Natural killer cell treated with Interleukin-12 subunit alpha and Interleukin-12 subunit beta and Interleukin-15 and Interleukin-18, amount 100 ng/mL, for 72 hours (primary cell): ENCODE results near the gene RAB36. TPM values are rescaled to one million over a fixed set of nuclear protein-coding genes. Genes with fewer than 3 reads are reported as not detected.

Source experiments
- ATAC-seq, 2 donors: fragments of 150-1000 bp; cut with Tn5 transposase in 1 of 2; sonication (Bioruptor Pico), chemical (Tn5 transposase) in 1 of 2; 2 replicates each; pipeline ENCODE4 v1.10.0; 2021
- DNase-seq: peaks from one replicate; pipeline ENCODE4 v3.0.0; 2022; ENCODE audit warnings: low spot score
- H3K27ac Mint-ChIP-seq, 2 donors: 1 replicate in 1 of 2; 2 replicates in 1 of 2; pipeline ENCODE4 v1.8.0; 2022; ENCODE audit warnings: mixed read lengths in 2 of 2, mild to moderate bottlenecking in 1 of 2, moderate library complexity in 1 of 2
- H3K27me3 Mint-ChIP-seq, 2 donors: 1 replicate in 1 of 2; 2 replicates in 1 of 2; pipeline ENCODE4 v1.8.0; 2022; ENCODE audit warnings: mixed read lengths in 2 of 2
- H3K36me3 Mint-ChIP-seq: one replicate; pipeline ENCODE4 v1.8.0; 2022; ENCODE audit warnings: mixed read lengths
- H3K4me1 Mint-ChIP-seq, 2 donors: 1 replicate in 1 of 2; 2 replicates in 1 of 2; pipeline ENCODE4 v1.8.0; 2022; ENCODE audit warnings: low read depth in 2 of 2, mixed read lengths in 2 of 2, mild to moderate bottlenecking in 1 of 2
- H3K4me3 Mint-ChIP-seq: one replicate; pipeline ENCODE4 v1.8.0; 2022; ENCODE audit warnings: mixed read lengths
- H3K9me3 Mint-ChIP-seq: 2 replicates; pipeline ENCODE4 v1.8.0; 2022; ENCODE audit warnings: mixed read lengths
- total RNA-seq, 2 donors: library from RNA; stranded (reverse); gene quantifications; one replicate each; pipeline ENCODE4 v1.2.3, GENCODE V29; 2022

The RAB36 gene
- total RNA-seq, 2 donors from 2014 or later = 2.1 to 2.7 TPM

DNA sequence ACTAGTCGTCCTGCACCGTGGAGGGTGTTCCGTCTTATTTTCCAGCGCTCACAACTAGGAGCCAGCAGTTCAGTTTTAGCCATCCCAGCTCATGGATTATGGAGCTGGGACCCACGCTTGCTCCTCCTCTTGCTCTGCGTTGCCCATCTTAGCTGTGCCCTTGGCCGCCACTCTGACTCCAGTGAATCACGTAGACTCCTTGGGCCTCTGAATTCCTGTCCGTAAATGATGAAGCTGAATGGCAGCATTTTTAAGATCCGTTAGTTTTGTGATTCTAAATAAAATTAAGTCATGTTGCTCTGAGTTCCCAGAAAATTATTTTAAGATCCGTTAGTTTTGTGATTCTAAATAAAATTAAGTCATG lies 58.8 kb downstream of the RAB36 start:
- H3K27ac Mint-ChIP-seq = peak overlapping the region in 1 of 2 donors; percentile 64
- H3K27me3 Mint-ChIP-seq = no peaks in the 10 kb centered on the region
- H3K9me3 Mint-ChIP-seq = no peaks in the 10 kb centered on the region
- no peak for DNase-seq
- peaks cover 7% of the 10 kb centered on the region for H3K36me3 Mint-ChIP-seq
- ATAC-seq = no peak
- peaks cover 16 to 25% of the 10 kb centered on the region in 2 donors for H3K4me1 Mint-ChIP-seq
- H3K4me3 Mint-ChIP-seq = no peak overlapping the region

DNA sequence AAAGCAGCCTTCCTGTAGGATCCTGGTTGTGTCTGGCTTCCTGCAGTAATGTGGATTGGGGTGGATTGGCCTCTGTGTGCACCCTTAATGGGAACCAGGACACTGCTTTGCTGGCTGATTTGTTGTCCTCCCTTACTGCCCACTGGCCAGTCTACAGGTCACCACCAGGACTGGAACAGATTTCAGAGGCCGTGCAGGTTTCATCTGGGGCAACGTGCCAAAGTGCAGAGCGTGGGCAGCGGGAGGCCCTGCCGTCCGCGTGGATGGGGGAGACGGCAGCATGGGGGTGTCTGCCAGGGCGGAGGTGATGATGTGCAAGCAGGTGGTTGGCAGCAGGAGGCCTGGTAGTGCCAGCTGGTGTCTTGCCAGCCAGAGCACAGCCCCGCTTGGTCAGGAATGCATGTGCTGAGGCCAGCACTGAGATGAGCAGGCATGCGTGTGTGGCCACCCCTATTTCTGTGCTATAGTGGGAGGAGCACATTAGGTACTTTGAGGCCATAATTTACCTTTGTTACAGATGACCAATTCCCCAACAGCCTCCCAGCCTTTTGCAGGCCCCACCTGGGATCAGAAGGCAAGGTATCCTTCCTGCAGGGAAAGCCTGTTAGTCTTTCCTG lies 59.4 kb downstream of the RAB36 start:
- ATAC-seq (no peak), DNase-seq (no peak)
- Mint-ChIP-seq H3K4me3 (no peak overlapping the region), H3K27me3 (no peaks in the 10 kb centered on the region), H3K4me1 (peaks cover 16 to 20% of the 10 kb centered on the region in 2 donors), H3K36me3 (peaks cover 7% of the 10 kb centered on the region), H3K9me3 (no peaks in the 10 kb centered on the region), H3K27ac (no peak overlapping the region)

DNA sequence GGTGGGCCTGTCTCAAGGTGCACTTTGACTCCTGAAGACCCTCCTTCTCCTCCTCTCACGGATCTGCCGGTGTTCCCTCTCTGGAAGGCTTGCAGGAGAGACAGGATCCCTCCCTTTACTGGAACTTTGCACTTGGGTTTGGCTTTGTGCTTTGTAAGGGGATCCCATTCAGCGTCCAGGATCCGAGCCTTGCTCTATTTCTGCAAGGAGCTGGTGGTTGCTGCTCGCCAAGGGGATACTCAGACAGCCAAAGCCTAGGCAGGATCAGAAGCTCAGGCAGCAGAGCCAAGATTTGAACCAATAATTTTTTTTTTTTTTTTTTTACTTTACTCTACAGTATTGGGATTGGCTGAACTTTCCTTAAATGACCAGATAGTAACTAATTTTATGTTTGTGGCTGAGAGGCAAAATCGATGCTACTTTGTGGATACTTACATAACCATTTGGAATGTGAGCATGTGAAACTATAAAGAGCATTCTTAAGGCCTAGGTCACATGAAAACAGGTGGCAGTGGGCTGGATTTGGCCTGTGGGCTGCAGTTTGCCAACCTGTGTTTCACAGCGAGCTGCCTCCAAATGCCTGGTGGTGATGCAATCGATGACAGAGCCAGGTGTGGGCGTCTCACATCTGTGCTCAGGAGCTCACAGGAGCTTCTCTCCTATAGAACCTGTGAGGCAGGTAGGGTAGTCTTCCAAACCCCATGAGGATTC lies 60.2 kb downstream of the RAB36 start:
- H3K4me3 Mint-ChIP-seq = no peak overlapping the region
- no peak overlapping the region for H3K27ac Mint-ChIP-seq
- H3K27me3 Mint-ChIP-seq = no peaks in the 10 kb centered on the region
- no peaks in the 10 kb centered on the region for H3K9me3 Mint-ChIP-seq
- H3K4me1 Mint-ChIP-seq = peaks cover 16 to 20% of the 10 kb centered on the region in 2 donors
- DNase-seq = no peak
- ATAC-seq = no peak
- peaks cover 7% of the 10 kb centered on the region for H3K36me3 Mint-ChIP-seq

DNA sequence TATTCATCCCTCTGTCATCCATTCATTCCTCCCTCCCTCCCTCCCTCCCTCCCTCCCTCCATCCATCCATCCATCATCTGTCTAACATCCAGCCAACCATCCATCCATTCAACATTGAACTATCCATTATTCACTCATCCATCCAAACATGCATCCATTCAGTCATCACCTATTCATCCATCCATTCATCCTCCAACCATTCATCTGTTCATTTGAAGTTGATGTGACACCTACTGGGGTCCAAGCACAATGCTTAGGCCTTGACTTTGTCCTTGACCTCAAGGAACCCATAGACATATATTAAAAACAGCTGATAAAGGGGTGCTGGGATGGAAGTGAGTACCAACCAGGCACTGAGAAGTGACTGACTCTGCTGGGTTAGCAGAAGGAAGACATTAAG lies 61.6 kb downstream of the RAB36 start:
- Mint-ChIP-seq H3K27ac (no peak overlapping the region), H3K9me3 (no peaks in the 10 kb centered on the region), H3K27me3 (no peaks in the 10 kb centered on the region), H3K4me3 (no peak overlapping the region), H3K4me1 (peaks cover 23 to 25% of the 10 kb centered on the region in 2 donors), H3K36me3 (peaks cover 7% of the 10 kb centered on the region)
- DNase-seq = no peak
- ATAC-seq = no peak

DNA sequence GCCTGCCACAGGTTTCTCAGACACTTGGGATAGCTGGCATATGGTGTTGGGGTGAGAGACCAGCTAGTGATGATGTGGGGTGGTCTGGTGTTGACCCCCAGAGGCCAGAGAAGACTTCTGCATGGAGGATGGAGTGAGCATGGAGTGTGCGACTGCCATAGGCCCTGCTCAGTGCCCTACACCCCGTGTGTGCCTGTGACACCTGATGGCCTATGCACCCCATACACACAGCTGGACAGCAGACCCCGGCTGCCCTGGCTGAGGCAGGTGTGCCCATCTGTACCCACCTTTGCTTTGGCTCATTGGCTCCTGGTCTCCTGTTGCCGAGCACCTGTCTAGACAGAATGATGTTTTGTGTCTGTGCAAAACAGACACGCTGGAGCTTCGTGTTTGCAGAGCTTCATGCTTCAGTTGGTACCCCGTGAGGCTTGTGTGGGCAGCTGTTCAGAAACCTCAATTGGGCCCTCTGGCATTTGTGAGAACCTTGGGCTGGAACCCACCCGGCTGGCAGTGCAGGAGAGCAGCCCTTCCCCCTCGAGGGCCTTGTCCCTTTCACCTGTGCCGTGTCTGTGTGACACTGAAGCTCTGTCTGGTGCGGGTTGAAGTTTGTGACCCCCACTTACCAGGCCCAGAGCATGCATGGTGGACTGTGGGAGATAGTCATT lies 62.6 kb downstream of the RAB36 start:
- no peak for DNase-seq
- Mint-ChIP-seq H3K36me3 (peaks cover 7% of the 10 kb centered on the region), H3K27me3 (no peaks in the 10 kb centered on the region), H3K27ac (peak overlapping the region in 1 of 2 donors; percentile 13), H3K4me3 (no peak overlapping the region), H3K9me3 (no peaks in the 10 kb centered on the region), H3K4me1 (peaks cover 22 to 26% of the 10 kb centered on the region in 2 donors)
- peak in 1 of 2 donors; percentile 38 for ATAC-seq

DNA sequence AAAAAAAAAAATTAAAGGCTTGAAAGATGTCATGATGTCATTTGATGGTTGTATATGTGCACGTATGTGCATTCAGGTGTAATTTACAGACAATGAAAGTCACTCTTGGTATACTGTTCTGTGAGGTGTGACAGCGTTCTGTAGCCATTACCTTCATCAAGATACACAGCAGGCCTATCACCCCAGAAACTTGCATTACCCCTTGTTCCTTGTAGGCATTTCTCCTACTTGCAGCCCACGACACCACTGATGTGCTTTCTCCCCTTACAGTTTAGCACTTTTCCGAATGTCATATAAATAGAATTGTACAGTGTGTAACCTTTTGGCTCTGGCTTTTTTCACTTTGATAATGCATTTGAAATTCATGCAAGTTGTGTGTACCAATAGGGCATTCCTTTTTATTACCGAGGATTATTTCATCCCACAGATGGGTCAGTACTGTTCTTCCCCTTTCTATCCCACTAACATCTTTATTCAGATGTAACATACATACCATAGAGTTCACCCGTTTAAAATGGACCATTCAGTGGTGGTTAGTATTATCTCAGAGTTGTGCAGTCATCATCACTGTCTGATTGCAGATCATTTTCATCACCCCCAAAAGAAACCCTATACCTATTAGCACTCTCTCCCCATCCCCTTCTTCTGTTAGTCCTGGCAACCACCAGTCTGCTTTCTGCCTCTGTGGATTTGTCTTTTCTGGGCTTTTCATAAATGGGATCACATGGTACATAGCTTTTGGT lies 65.3 kb downstream of the RAB36 start:
- H3K27ac Mint-ChIP-seq = no peak overlapping the region

DNA sequence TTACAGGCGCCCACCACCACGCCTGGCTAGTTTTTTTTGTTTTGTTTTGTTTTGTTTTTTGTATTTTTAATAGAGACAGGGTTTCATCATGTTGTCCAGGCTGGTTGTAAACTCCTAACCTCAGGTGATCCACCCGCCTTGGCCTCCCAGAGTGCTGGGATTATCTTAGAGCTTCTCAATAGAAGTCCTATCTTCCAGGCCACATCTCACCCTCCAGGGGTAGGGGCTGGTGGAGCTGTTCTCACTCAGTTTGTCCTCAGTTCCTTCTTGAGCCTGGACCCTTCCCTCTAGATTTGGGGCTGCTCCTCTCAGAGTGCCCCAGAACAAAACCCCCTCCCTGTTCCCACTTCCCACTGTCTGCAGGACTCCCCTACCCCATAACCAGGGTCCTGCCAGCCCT lies 66.3 kb downstream of the RAB36 start:
- DNase-seq = no peak
- Mint-ChIP-seq H3K27ac (peak overlapping the region in 1 of 2 donors; percentile 3), H3K27me3 (no peaks in the 10 kb centered on the region), H3K4me1 (peaks cover 41 to 54% of the 10 kb centered on the region in 2 donors), H3K9me3 (no peaks in the 10 kb centered on the region), H3K36me3 (peaks cover 5% of the 10 kb centered on the region), H3K4me3 (no peak overlapping the region)
- ATAC-seq = no peak

More for the DNA sequence above, 65.3 kb downstream of the RAB36 start:
- ATAC-seq (no peak), DNase-seq (no peak)
- Mint-ChIP-seq H3K9me3 (no peaks in the 10 kb centered on the region), H3K36me3 (peaks cover 7% of the 10 kb centered on the region), H3K4me1 (peaks cover 32 to 46% of the 10 kb centered on the region in 2 donors), H3K4me3 (no peak overlapping the region), H3K27me3 (no peaks in the 10 kb centered on the region)

DNA sequence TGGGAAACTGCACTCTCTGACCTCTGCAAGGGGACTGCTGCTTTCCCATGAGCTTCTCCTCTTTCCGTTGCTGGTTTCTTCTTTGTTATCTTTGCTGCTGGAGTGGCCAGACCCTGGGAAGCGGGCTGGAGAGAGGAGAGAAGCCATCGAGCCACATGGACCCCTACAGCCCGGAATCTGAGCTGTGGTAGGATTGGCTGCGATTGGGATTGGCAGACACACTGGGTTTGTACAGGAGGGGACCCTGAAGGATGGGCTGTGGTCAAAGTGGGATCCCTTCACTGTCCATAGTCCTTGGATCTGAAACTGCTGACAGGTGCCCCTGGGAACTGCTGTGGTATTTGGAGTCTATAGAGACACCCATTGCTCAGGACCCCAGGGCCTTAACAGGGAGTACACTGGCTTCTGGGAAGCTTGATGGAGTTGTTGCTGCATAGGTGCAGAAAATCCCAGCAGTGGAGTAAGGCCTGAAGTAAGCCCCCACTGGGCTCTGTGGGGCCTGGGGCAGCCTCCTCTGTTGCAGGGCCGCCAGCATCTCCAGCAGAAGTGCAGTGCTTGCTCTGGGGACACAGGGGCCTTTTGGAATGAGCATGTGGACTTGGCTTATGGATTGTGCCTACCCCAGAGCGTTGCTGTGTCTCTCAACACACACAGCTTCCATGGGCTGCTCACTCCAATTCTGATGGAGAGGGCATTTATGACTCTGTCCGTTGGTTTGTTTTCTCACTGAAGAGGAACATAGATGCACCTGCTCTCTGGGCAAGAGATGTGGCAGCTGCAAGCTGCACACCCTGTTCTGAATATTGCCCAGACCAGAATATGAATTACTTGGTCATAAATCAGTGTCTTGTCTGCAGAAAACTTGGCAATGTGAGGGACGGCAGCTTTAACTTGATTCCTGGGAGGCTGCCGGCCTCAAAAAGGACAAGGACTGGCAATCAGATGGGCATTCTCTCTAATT lies 67.1 kb downstream of the RAB36 start:
- peak overlapping the region in 1 of 2 donors; percentile 22 for H3K27ac Mint-ChIP-seq
- ATAC-seq = no peak
- peaks cover 45 to 54% of the 10 kb centered on the region in 2 donors for H3K4me1 Mint-ChIP-seq

DNA sequence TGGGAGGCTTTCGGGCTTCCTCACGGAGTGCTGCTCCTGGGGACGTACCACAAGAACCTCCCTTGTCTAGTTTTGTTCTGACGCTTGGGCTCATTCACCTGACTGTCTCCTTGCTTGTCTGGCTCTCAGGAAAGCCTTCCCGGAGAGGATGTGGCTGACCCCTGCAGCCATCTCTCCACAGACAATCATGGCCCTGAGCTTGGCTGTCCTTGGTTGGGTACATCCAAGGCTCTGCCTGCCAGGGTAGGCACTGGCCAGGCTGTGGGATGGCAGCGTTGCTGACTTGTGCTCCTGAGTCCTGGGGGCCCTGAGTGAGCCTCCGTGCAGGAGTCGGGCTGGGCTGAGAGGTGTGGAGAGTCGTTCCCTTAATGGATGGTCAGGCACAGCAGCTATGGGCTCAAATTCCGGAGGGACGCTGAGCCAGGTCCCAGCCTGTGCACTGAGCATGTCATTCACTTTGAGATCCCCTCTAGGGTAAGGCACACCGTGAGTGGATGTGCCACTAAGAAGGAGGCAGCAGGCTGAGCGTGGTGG lies 67.8 kb downstream of the RAB36 start:
- DNase-seq = no peak
- peak overlapping the region; percentile 22 to 60 for H3K27ac Mint-ChIP-seq
- H3K4me3 Mint-ChIP-seq = no peak overlapping the region
- H3K27me3 Mint-ChIP-seq = no peaks in the 10 kb centered on the region
- no peaks in the 10 kb centered on the region for H3K36me3 Mint-ChIP-seq
- peaks cover 43 to 59% of the 10 kb centered on the region in 2 donors for H3K4me1 Mint-ChIP-seq
- no peaks in the 10 kb centered on the region for H3K9me3 Mint-ChIP-seq
- ATAC-seq = no peak

More for the DNA sequence above, 67.1 kb downstream of the RAB36 start:
- H3K9me3 Mint-ChIP-seq = no peaks in the 10 kb centered on the region
- no peak for DNase-seq
- H3K4me3 Mint-ChIP-seq = no peak overlapping the region
- no peaks in the 10 kb centered on the region for H3K27me3 Mint-ChIP-seq
- no peaks in the 10 kb centered on the region for H3K36me3 Mint-ChIP-seq

DNA sequence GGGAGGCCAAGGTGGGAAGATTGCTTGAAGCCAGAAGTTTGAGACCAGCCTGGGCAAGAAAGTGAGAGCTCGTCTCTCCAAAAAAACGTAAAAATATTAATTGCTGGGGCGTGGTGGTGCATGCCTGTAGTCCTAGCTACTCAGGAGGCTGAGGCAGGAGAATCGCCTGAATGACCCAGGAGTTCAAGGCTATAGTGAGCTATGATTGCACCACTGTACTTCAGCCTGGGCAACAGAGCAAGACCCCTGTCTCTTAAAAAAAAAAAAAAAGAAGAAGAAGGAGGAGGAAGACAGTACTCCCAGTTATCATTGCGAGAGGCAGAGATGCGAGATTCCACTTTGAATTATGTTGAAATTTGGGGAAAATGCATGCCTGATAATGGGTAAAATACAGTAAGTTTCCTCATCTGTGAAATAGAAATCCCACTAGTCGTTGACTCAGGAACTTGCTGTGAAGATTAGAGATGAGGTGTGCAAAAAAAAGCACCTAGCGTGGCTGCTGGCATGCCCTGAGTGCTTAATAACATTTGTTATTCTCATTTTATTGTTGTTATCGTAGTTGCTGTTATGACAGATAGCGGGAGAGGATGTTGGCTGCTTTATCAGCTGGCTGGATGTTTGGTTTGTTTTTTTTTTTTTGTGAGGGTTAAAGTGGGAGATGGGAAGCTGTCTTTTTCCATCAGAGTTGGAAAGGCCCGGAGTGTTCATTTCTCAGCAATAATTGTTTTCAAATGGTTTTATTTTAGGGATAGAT lies 68.5 kb downstream of the RAB36 start:
- peaks cover 49 to 65% of the 10 kb centered on the region in 2 donors for H3K4me1 Mint-ChIP-seq
- no peaks in the 10 kb centered on the region for H3K9me3 Mint-ChIP-seq
- no peaks in the 10 kb centered on the region for H3K36me3 Mint-ChIP-seq
- H3K27me3 Mint-ChIP-seq = no peaks in the 10 kb centered on the region
- DNase-seq (no peak), ATAC-seq (no peak)
- peak overlapping the region; percentile 22 to 60 for H3K27ac Mint-ChIP-seq
- no peak overlapping the region for H3K4me3 Mint-ChIP-seq
